ACC112 (cell line): ENCODE data around the gene CHCHD3.
A peak's percentile ranks its signal among the peaks of the same experiment; 100 is the strongest.

Experiments used
- H2AFZ ChIP-seq: fragments of 200-600 bp; sonication (generic); one replicate; pipeline ENCODE4 v1.6.0; 2017; ENCODE audit warnings: antibody characterized with exemption, low read length; ENCODE audit not compliant: unreplicated experiment
- H3K27ac ChIP-seq: fragments of 200-600 bp; sonication (generic); 2 replicates; pipeline ENCODE4 v1.5.1; 2014; ENCODE audit warnings: low read depth, mild to moderate bottlenecking, antibody characterized with exemption, low read length, moderate library complexity
- H3K27me3 ChIP-seq: fragments of 200-600 bp; sonication (generic); 2 replicates; pipeline ENCODE4 v1.6.1; 2014; ENCODE audit warnings: mild to moderate bottlenecking, antibody characterized with exemption, low read length, moderate library complexity, mixed read lengths; ENCODE audit not compliant: insufficient read depth
- H3K36me3 ChIP-seq: fragments of 200-600 bp; sonication (generic); 2 replicates; pipeline ENCODE4 v1.6.1; 2016; ENCODE audit warnings: mild to moderate bottlenecking, antibody characterized with exemption, low read length, moderate library complexity, mixed read lengths; ENCODE audit not compliant: insufficient read depth
- H3K4me1 ChIP-seq: fragments of 200-600 bp; sonication (generic); one replicate; pipeline ENCODE4 v1.6.1; 2016; ENCODE audit warnings: low read length, mixed read lengths; ENCODE audit not compliant: insufficient read depth, unreplicated experiment, control insufficient read depth
- H3K4me3 ChIP-seq: fragments of 200-600 bp; sonication (generic); 2 replicates; pipeline ENCODE4 v1.5.1; 2014; ENCODE audit warnings: mild to moderate bottlenecking, low read depth, low read length
- H3K79me2 ChIP-seq: fragments of 200-600 bp; sonication (generic); one replicate; pipeline ENCODE4 v1.6.0; 2016; ENCODE audit warnings: low read length; ENCODE audit not compliant: control insufficient read depth, unreplicated experiment, insufficient read depth

Gene CHCHD3

GRCh38 chr7:133112335-133112734 is 30.4 kb upstream of the CHCHD3 start:
- Histone ChIP-seq H3K4me1 (no peaks in the 10 kb centered on the region), H3K4me3 (no peak overlapping the region), H3K27ac (no peak overlapping the region), H2AFZ (no peak overlapping the region), H3K79me2 (no peaks in the 10 kb centered on the region), H3K36me3 (no peaks in the 10 kb centered on the region), H3K27me3 (peaks cover 53% of the 10 kb centered on the region)

GRCh38 chr7:133110312-133110711 is 28.4 kb upstream of the CHCHD3 start:
- Histone ChIP-seq H3K4me1 (no peaks in the 10 kb centered on the region), H3K27me3 (peaks cover 41% of the 10 kb centered on the region), H3K4me3 (no peak overlapping the region), H2AFZ (no peak overlapping the region), H3K79me2 (no peaks in the 10 kb centered on the region), H3K36me3 (no peaks in the 10 kb centered on the region), H3K27ac (no peak overlapping the region)

GRCh38 chr7:133109816-133110215 is 27.9 kb upstream of the CHCHD3 start:
- Histone ChIP-seq H3K27me3 (peaks cover 39% of the 10 kb centered on the region), H3K36me3 (no peaks in the 10 kb centered on the region)

DNA sequence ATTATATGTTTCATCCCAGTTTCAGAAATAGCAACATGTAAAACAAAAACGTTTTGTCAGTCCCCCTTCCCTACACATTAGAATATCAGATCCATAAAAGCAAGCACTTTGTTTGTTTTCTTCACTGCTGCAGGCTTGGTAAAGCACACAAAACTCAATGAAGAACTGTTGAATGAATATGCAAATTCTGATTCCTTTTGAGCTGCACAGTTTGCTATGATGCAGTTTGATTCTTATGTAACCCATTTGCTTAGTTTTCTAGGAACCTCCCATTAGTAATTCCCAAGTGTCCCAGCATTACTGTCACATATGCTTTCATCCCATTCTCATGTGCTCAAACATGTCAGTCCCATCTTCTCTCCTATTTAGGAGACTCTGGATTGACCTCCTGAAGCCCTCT is 26.1 kb upstream of the CHCHD3 start:
- Histone ChIP-seq H2AFZ (no peak overlapping the region), H3K4me3 (no peak overlapping the region), H3K27me3 (peaks cover 28% of the 10 kb centered on the region), H3K79me2 (no peaks in the 10 kb centered on the region), H3K27ac (no peak overlapping the region), H3K36me3 (no peaks in the 10 kb centered on the region), H3K4me1 (no peaks in the 10 kb centered on the region)

More at GRCh38 chr7:133109816-133110215, 27.9 kb upstream of the CHCHD3 start:
- H3K4me1 ChIP-seq: no peaks in the 10 kb centered on the region
- no peak overlapping the region for H3K27ac ChIP-seq
- H2AFZ ChIP-seq: no peak overlapping the region
- no peak overlapping the region for H3K4me3 ChIP-seq
- H3K79me2 ChIP-seq: no peaks in the 10 kb centered on the region

DNA sequence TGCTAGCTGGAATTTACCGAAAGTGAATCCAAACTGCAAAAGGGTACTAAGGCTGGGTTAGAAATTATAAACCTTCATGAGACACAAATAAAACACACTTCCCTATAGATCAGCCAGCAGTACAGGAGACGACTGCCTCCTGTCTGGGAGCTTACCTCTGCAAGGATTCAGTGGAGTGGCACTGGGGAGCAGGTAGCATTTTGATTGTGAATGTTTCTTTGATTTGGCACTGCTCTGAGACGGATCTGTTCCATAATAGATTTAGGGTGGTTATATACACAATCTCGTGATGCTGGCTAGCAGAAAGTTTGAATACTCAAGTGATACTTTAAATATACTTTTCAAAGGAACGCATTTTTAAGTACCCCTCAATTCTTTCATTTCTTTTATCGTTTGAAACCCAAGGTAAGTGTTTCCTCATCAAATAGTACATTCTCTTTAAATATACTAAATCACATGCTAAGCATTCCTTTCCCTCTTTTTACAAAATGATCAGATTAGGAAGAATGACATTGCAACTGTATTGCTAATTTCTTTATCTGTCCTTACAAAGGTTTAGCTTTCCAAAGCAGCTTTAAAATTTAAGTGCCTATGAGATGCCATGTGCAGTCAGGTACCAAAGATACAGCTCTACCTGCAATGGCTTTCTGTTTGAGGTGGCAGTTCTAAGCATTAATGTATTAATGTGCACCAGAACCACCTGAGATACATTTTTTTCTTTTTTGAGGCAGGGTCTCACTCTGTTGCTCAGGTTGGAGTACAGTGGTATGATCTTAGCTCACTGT is 20.6 kb upstream of the CHCHD3 start:
- Histone ChIP-seq H3K27ac (no peak overlapping the region), H3K79me2 (no peaks in the 10 kb centered on the region), H2AFZ (no peak overlapping the region), H3K27me3 (peaks cover 38% of the 10 kb centered on the region), H3K4me1 (no peaks in the 10 kb centered on the region), H3K4me3 (no peak overlapping the region), H3K36me3 (no peaks in the 10 kb centered on the region)

DNA sequence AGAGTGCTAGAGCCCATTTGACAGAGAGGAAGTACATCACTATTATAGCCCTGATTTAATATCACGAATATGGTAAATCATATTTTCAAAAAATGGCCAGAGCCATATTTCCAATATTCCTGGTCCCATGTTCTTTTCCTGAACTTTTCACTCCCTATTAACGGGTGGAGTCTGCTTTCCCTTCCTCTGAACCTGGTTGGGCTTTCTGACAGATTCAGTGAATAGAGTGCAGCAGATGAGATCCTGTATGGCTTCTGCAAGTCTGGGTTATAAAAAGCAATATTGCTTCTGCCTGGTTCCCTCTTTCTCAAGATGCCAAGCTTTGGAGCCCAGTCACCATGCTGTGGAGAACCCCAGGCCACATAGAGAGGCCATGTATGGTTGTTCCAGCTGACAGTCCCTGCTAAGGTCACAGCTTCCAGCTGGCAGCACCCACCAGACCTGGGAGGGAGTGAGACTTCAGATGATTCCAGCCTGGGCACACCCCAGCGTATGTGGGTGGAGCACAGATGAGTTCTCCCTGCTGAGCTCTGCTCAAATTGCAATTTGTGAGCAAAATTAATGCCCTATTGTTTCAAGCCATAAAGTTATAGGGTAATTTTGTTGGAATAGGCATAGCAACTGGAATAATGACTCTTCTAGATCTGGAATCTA is 17.9 kb upstream of the CHCHD3 start:
- Histone ChIP-seq H3K36me3 (no peaks in the 10 kb centered on the region), H3K4me3 (no peak overlapping the region), H3K79me2 (no peaks in the 10 kb centered on the region), H3K4me1 (no peaks in the 10 kb centered on the region), H3K27me3 (peaks cover 38% of the 10 kb centered on the region), H2AFZ (no peak overlapping the region), H3K27ac (no peak overlapping the region)

- Histone ChIP-seq H3K27ac (no peak overlapping the region), H3K4me3 (no peak overlapping the region), H2AFZ (no peak overlapping the region), H3K79me2 (no peaks in the 10 kb centered on the region), H3K27me3 (peaks cover 24% of the 10 kb centered on the region; the same call in 1 of the 2 replicates), H3K36me3 (no peaks in the 10 kb centered on the region), H3K4me1 (no peaks in the 10 kb centered on the region)
These were observed 13.3 kb upstream of the CHCHD3 start for GRCh38 chr7:133095119-133095671.

GRCh38 chr7:133091943-133092464 is 10.1 kb upstream of the CHCHD3 start:
- Histone ChIP-seq H3K4me3 (no peak overlapping the region), H3K27ac (no peak overlapping the region), H3K79me2 (no peaks in the 10 kb centered on the region), H2AFZ (no peak overlapping the region), H3K36me3 (no peaks in the 10 kb centered on the region), H3K27me3 (peaks cover 9% of the 10 kb centered on the region; the same call in 1 of the 2 replicates), H3K4me1 (no peaks in the 10 kb centered on the region)

DNA sequence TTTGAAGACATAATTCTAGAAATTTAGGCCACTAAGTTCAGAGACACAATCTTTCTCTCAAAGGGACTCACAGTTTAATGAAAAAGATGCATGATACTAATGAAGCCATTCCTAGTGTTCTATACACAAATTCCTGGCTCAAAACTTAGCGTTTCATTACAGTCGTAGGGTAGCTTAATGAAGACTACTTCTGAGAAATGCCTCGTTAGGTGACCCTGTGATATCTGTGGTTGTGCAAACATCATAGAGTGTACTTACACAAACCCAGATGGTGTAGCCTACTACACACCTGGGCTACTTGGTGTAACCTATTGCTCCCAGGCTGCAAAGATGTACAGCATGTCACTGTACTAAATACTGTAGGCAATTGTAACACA is 488 bp upstream of the CHCHD3 start:
- Histone ChIP-seq H3K27me3 (no peaks in the 10 kb centered on the region), H3K4me1 (peaks cover 10% of the 10 kb centered on the region), H3K4me3 (0 out of 2 replicates have a peak overlapping the region, but pooled peaks have one; percentile 7), H3K27ac (no peak overlapping the region), H3K36me3 (0 out of 2 replicates have a peak, but pooled peaks cover 3% of the 10 kb centered on the region), H3K79me2 (peaks cover 44% of the 10 kb centered on the region), H2AFZ (peak overlapping the region; percentile 4)

DNA sequence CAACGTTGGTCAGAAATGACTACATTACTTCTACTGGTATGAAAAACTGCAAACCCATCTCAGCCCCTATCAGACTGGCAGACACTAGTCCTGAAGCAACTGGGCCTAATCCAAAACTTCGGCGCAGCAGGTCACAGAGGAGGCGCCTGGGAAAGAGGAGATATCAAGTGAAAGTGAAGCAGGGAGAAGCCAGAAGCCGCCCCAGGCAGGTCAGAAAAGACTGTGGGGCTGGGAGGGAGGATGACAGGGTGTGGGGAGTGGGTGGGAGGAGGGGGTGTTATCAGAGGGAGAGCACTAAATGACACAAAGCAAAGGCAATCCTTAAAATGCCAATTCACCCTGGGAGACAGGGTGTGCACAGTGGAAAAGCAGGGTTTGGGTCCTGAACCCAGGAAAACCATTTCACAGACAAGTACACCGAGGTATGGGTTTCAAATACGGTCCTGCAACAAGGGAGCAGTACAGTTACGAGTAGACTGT is 731 bp downstream of the CHCHD3 start:
- H3K27ac ChIP-seq: peak overlapping the region; percentile 58; the same call in 1 of the 2 replicates
- H3K79me2 ChIP-seq: peaks cover 55% of the 10 kb centered on the region
- 0 out of 2 replicates have a peak, but pooled peaks cover 3% of the 10 kb centered on the region for H3K36me3 ChIP-seq
- H3K4me1 ChIP-seq: peaks cover 10% of the 10 kb centered on the region
- H2AFZ ChIP-seq: peak overlapping the region; percentile 26
- H3K4me3 ChIP-seq: peak overlapping the region; percentile 80
- no peaks in the 10 kb centered on the region for H3K27me3 ChIP-seq
